HG03039 (cell line): ENCODE measurements around the gene ARMH4.

ENCODE experiments used
- ATAC-seq: cut with Tn5 transposase; IDR thresholded peaks from one replicate; pipeline ENCODE4 v1.9.1; 2021; ENCODE audit warnings: mild to moderate bottlenecking, moderate library complexity; ENCODE audit not compliant: unreplicated experiment

ARMH4 gene

GRCh38 chr14:58055497-58056010 is 96.5 kb downstream of the ARMH4 start:
- no peak for ATAC-seq

DNA sequence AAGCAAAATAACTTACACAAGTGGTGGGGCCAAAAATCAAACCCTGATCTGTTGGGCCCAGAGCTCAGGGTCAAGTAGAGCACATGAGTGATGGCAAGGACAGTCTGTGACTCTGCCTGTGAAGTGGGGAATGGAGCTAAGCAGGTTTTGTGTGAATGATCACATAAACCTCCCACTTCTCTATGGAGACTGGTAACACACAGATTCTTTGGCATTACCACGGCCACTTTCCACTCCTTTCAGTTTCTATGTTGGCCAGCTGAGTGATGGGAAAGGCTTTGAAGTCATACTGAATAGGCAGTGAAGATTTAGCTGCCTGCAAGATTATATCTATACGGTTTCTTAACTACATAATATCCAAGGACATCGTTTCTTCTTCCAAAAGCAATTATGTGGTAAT is 97.9 kb downstream of the ARMH4 start:
- ATAC-seq = no peak

- ATAC-seq = no peak
Measured at GRCh38 chr14:58048219-58048618, 103.8 kb downstream of the ARMH4 start.

- ATAC-seq = no peak
Measured at GRCh38 chr14:58027904-58028303, 124.1 kb downstream of the ARMH4 start.

DNA sequence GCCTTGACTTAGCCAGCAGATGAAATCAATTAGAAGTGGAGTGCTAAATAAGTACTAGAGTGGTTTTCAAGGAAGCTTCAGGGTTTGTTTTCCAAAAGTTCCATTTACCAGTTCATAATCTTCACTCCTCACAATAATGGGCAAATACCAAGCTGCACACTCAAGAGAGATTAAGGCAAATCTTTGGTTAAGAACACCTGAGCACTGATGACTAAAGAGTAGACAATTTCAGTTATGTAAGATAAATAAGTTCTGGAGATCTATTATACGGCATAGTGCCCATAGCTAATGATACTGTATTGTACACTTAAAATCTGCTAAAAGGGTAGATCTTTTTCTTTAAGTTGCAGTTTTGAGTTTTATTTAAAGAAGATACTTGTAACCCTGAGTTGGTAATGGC is 125.0 kb downstream of the ARMH4 start:
- ATAC-seq = no peak

DNA sequence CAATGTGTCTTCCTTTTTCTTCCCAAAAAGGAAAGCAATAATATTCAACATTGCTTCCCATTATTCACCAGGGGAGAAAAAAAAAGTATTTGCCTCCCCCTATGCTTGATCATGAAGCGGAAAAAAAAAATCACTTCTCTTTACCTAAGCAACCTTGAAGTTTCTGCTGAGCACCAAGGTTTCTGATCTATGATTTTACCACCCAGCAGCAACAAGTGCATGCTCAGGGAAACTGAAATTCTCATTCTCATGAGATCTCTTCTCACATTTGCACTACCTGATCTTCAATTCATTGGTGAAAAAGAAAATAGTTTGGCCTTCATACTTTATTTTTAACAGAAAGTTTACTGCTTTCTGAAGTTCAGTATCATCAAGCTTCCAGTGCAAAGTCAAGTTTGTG is 125.8 kb downstream of the ARMH4 start:
- ATAC-seq = no peak

DNA sequence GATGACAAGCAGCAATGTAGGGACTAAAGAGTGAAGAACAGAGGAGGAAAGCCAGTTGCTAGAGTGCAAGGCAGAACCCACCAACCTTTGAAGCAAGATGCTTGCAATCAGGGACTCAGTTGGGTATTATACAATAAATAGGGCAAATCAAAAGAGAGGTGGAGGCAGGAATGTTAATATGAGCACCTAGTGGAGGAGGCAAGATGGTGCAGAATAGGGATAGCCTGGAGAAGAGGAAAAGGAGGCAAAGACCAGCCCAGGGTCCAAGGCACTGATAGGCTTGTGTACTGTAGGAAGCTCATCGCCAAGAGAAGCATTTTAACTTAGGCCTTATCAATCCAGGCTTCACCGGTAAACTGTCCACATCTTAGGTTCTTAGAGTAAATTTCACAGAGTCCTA is 137.2 kb downstream of the ARMH4 start:
- ATAC-seq = no peak

- no peak for ATAC-seq
Measured at GRCh38 chr14:58002618-58003017, 149.4 kb downstream of the ARMH4 start.

DNA sequence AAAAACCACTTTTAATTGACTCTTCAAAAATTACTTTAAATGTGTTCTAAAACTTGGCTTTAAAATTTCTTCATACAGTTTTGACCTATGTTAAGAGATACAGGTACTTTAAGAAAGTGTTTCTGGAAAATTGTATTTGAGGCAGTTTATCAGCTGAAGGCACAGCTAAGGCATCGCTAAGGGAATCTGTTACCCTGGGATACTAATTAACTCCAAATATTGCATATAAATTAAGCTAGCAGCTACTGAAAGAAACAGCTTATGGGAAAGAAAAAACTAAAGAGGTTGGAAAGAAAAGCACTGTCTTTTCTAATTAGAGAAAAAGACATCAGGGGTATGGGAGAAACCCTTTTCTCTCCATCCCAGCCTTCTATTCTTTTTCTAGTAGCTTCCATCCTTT is 152.0 kb downstream of the ARMH4 start:
- no peak for ATAC-seq

- ATAC-seq = no peak
Measured at GRCh38 chr14:57999471-57999870, 152.5 kb downstream of the ARMH4 start.

GRCh38 chr14:57998766-57999165 is 153.2 kb downstream of the ARMH4 start:
- no peak for ATAC-seq

- ATAC-seq = no peak
Measured at GRCh38 chr14:57991353-57991752, 160.7 kb downstream of the ARMH4 start.

- ATAC-seq = no peak
Measured at GRCh38 chr14:57988445-57988844, 163.6 kb downstream of the ARMH4 start.

DNA sequence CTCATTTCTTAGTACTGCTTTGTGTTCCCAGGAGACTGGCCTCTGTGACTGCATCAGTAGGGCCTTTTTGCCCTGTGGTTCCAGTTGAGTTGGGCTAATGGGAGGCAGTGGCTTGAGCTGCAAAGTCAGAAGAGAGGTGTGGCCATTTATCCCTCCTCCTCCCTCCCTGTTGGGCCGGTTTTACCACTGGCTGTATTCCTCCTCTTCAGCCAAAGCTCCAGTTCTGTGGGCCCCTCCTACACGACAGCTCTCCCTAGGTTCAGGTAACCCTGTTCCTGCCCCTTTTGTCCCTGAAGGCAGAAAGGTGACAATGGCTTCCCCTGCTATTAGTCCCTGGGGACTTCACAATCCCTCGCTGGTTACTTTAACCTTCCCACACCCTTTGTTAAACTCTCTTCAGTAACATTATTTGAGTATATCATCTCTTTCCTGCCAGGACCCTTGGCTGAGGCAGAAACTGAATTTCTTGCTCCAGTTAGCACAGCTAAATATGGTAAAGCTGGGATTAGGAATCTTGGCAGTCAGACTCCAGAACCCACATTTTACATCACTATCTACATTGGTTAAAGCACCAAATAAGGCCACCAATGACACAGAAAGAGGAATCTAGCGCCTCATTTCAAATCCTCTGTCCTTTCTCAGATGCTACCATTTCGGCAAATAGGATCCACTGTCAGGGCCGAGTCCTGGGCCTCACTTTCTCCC is 164.3 kb downstream of the ARMH4 start:
- ATAC-seq = no peak

DNA sequence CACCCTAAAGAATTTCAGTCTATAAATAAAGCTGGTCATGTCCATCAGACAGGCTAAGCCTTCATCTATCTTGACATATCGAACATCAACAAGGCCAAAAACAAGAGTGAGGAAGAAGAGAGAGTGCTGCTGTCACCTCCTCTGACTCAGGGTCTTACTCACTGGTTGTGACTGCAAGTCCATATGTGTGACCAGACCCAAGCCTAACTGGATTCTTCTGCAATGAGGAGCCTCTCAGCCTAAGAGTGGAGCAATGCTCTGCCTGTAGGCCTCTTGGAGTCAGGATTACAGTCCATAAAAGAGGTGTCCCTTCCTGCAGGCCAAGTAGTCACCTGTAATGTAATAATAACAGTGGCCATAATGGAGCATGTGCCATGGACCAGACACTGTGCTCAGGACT is 165.0 kb downstream of the ARMH4 start:
- no peak for ATAC-seq

GRCh38 chr14:57982804-57983634 is 169.0 kb downstream of the ARMH4 start:
- ATAC-seq = no peak

DNA sequence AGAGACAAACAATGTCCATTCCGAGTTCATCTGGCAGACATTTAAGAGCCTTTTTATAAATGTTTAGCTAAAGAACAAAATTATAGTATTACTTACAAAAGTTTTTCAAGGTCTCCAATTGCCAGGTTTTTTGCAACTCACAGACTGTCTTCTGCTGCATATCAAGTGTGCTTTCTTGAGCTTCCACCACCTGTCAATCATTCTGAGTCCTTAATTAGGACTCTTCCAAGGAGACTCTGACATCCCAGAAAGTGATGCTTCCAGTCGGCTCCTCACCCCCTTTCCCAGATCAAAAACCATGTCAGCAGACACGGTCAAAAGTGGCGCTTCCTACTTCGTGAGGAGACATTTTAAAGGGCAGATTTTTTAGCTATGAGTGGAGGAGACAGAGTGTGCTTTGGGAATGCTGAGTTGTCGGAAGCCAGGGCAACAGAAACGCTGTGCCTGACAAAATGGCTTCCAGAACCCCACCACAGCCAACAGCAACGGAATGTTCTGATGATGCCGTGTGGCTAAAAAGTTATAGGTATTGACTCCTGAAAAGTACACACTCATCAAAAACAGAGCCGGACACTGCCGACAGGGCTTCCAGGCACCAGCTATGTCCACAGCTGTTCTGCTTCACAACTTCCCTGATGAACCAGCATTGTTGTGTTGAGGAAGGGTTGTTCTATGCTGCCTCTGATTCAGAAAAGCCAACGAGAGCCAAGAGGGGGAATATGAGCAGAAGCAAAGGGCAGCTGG is 170.0 kb downstream of the ARMH4 start:
- no peak for ATAC-seq

DNA sequence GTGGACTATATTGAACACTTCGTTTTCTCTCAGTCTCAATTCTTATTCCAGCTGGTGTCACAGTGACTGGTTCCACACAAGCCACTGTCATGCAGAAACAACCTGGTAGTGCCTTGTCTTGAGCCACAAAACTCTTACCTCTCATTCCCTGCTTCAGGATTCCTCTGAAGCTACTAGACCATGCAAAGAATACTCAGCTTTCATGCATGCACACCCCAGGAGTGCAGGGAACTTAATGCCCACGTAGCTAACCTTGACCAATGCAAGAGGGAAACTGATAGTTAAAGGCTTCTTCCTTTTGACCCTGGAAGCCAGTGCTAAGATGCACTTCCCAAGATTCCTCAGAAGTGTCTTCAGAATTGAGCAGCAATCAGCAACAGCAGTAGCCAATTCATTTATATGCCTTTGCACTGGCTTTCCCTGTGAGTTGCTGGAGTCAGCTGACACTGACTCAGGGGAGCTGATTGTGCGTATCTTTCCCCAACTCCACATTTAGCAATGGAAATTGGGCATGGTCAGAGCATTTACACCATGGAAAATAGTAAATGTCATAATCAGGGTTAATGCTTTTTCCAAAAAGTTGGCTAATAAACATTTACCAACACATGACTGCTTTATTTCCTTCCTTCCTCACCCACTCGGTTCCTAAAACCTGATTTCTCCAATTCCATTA is 172.5 kb downstream of the ARMH4 start:
- ATAC-seq = no peak

DNA sequence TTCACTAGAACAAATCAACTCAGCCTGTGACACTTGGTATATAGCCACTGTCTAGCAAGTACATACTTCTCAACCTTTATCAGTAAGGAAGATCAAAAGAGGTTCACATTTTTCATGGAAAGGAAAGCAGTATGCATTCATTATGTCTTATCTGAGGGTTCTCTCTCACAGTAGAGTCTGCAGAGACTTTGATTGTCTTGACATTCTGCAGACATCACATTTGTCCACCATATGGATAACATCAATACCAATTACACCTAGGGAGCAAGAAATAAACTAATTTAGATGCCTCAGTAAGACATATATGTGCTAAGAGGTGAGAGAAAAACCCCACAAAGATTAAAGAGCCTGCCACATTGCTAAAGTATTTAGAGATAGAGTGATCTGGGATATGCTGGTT is 175.3 kb downstream of the ARMH4 start:
- ATAC-seq = no peak

DNA sequence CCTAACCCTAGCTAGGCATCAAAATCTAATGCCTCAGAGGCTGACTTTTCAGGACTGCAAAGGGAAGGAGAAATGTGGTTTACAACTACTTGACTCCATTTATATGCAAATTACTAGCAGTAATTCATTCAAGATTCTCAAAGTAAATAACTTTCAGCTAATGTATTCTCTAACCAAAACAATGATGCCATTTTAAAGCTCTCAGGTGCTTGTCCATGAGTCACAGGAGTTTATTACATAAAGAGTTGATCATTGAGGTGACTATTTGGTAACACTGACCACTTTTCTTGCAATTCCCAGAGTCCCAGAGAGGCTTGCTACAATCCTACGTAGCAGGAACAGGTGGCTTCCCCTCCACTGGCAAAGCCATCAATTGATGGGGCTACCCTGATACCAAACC is 177.1 kb downstream of the ARMH4 start:
- ATAC-seq = no peak

DNA sequence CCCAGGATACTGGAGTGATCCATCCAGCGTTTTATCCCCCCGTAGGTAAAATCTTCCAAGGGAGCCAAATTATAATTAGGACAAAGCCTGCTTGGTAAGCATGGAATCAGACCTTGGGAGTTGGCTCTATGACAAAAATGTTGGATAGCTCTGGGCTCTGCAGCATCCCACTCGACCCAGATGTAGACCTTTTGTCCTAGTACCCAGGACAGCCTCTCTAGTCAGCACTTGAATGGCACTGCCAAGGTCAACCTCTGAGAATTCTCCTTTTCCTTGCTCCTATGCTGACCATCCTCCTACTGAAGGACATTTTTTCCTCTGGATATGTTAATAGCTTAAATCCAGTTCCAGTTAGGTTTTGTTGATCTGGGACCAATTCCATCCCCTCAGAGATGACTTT is 181.4 kb downstream of the ARMH4 start:
- ATAC-seq = no peak
